ENCODE measurements around the gene REEP3. TPM values are rescaled to one million over a fixed set of nuclear protein-coding genes. Genes with fewer than 3 reads are reported as not detected.

Gene REEP3
- polyA plus RNA-seq, 1 donor from 2014 or later = 6.9 TPM

- no peak for TF ChIP-seq SMC3 (conservative IDR thresholded peaks at IDR 0.05; ENCODE audit: poor library complexity)
- TF ChIP-seq MXI1 (conservative IDR thresholded peaks at IDR 0.05; ENCODE audit: poor library complexity, severe bottlenecking) = no peak
- Histone ChIP-seq H3K27ac (ENCODE audit: low read length) (no peak overlapping the region), H3F3A (ENCODE audit: insufficient read depth, low read length, poor library complexity, severe bottlenecking) (peaks cover 5% of the 10 kb centered on the region), H4K20me1 (ENCODE audit: insufficient read depth) (no peaks in the 10 kb centered on the region), H2AFZ (ENCODE audit: low read depth, low read length) (no peak overlapping the region), H3K9me2 (ENCODE audit: insufficient read depth, low read length) (no peaks in the 10 kb centered on the region), H3K36me3 (ENCODE audit: insufficient read depth, low read length) (no peaks in the 10 kb centered on the region), H3K79me2 (replicated peaks; ENCODE audit: insufficient read depth, low read length) (no peaks in the 10 kb centered on the region), H3K4me2 (ENCODE audit: low read length) (no peak overlapping the region), H3K27me3 (ENCODE audit: insufficient read depth, low read depth, low read length) (no peaks in the 10 kb centered on the region), H3K9me3 (ENCODE audit: low read length) (no peaks in the 10 kb centered on the region), H3K9ac (ENCODE audit: low read length) (no peak overlapping the region), H3K4me3 (ENCODE audit: low read length) (no peak overlapping the region)
These were observed 106.2 kb downstream of the REEP3 start for GRCh38 chr10:63627396-63627795.

- H3K9ac ChIP-seq (ENCODE audit: low read length) = no peak overlapping the region
- no peaks in the 10 kb centered on the region for H3K27me3 ChIP-seq (ENCODE audit: insufficient read depth, low read depth, low read length)
- H3K79me2 ChIP-seq (replicated peaks; ENCODE audit: insufficient read depth, low read length) = no peaks in the 10 kb centered on the region
- no peak overlapping the region for H3K4me2 ChIP-seq (ENCODE audit: low read length)
- H3K27ac ChIP-seq (ENCODE audit: low read length) = no peak overlapping the region
- no peak overlapping the region for H2AFZ ChIP-seq (ENCODE audit: low read depth, low read length)
- H3F3A ChIP-seq (ENCODE audit: insufficient read depth, low read length, poor library complexity, severe bottlenecking) = peaks cover 5% of the 10 kb centered on the region
- no peaks in the 10 kb centered on the region for H4K20me1 ChIP-seq (ENCODE audit: insufficient read depth)
- TF ChIP-seq CTCF (IDR thresholded peaks at IDR 0.05; ENCODE audit: poor library complexity, severe bottlenecking) (no peak), TAF1 (IDR thresholded peaks at IDR 0.05; ENCODE audit: low read depth) (no peak), EZH2 (IDR thresholded peaks at IDR 0.05; ENCODE audit: borderline replicate concordance, insufficient read depth, low read length, poor library complexity, severe bottlenecking) (no peak), RAD21 (conservative IDR thresholded peaks at IDR 0.05) (no peak), SMC3 (conservative IDR thresholded peaks at IDR 0.05; ENCODE audit: poor library complexity) (no peak)
- H3K9me3 ChIP-seq (ENCODE audit: low read length) = no peaks in the 10 kb centered on the region
- H3K9me2 ChIP-seq (ENCODE audit: insufficient read depth, low read length) = no peaks in the 10 kb centered on the region
- no peaks in the 10 kb centered on the region for H3K36me3 ChIP-seq (ENCODE audit: insufficient read depth, low read length)
- no peak overlapping the region for H3K4me3 ChIP-seq (ENCODE audit: low read length)
These were observed 106.7 kb downstream of the REEP3 start for GRCh38 chr10:63627881-63628296.

- no peaks in the 10 kb centered on the region for H3K9me2 ChIP-seq (ENCODE audit: insufficient read depth, low read length)
- H3F3A ChIP-seq (ENCODE audit: insufficient read depth, low read length, poor library complexity, severe bottlenecking) = peaks cover 5% of the 10 kb centered on the region
- H3K9ac ChIP-seq (ENCODE audit: low read length) = no peak overlapping the region
- TF ChIP-seq RAD21 (conservative IDR thresholded peaks at IDR 0.05) (no peak), MXI1 (conservative IDR thresholded peaks at IDR 0.05; ENCODE audit: poor library complexity, severe bottlenecking) (no peak), EP300 (conservative IDR thresholded peaks at IDR 0.05; ENCODE audit: poor library complexity, severe bottlenecking) (no peak), POLR2AphosphoS5 (IDR thresholded peaks at IDR 0.05) (no peak), REST (IDR thresholded peaks at IDR 0.05; ENCODE audit: borderline replicate concordance) (no peak)
- no peaks in the 10 kb centered on the region for H3K9me3 ChIP-seq (ENCODE audit: low read length)
- H3K79me2 ChIP-seq (replicated peaks; ENCODE audit: insufficient read depth, low read length) = no peaks in the 10 kb centered on the region
- no peak overlapping the region for H2AFZ ChIP-seq (ENCODE audit: low read depth, low read length)
- peak overlapping the region; percentile 80 for H3K4me3 ChIP-seq (ENCODE audit: low read length)
- no peaks in the 10 kb centered on the region for H4K20me1 ChIP-seq (ENCODE audit: insufficient read depth)
- H3K36me3 ChIP-seq (ENCODE audit: insufficient read depth, low read length) = no peaks in the 10 kb centered on the region
- H3K27ac ChIP-seq (ENCODE audit: low read length) = no peak overlapping the region
- no peak overlapping the region for H3K4me2 ChIP-seq (ENCODE audit: low read length)
- no peaks in the 10 kb centered on the region for H3K27me3 ChIP-seq (ENCODE audit: insufficient read depth, low read depth, low read length)
These were observed 107.5 kb downstream of the REEP3 start for GRCh38 chr10:63628526-63629362.
